Right lobe of liver (tissue), 6 donors: Measurements from ENCODE around the gene PEX1. TPM values are rescaled to one million over a fixed set of nuclear protein-coding genes. Genes with fewer than 3 reads are reported as not detected.
A peak's percentile ranks its signal among the peaks of the same experiment; 100 is the strongest.

Source experiments
- ATAC-seq, 4 donors: fragments of 200-7000 bp; cut with Tn5 transposase; one replicate each; pipeline ENCODE4 v1.9.1; 2020; ENCODE audit warnings: mild to moderate bottlenecking in 4 of 4, moderate library complexity in 4 of 4
- DNase-seq, 3 donors: peaks; one replicate each; pipeline ENCODE4 v3.0.0-alpha.2; 2020
- H3K27ac ChIP-seq, 3 donors: fragments of 200-600 bp; one replicate each; pipeline ENCODE4 v1.8.0; 2022
- H3K27me3 ChIP-seq, 2 donors: fragments of 200-600 bp; one replicate each; pipeline ENCODE4 v1.8.0; 2022
- H3K36me3 ChIP-seq, 4 donors: fragments of 200-600 bp; sonication (generic) in 1 of 4; one replicate each; pipeline versions ENCODE4 v1.5.1 to v1.8.0; 2017 to 2022; ENCODE audit warnings: control low read depth in 1 of 4
- H3K4me1 ChIP-seq, 4 donors: fragments of 200-600 bp; sonication (generic) in 1 of 4; one replicate each; pipeline versions ENCODE4 v1.5.1 to v1.8.0; 2017 to 2022; ENCODE audit warnings: control low read depth in 1 of 4
- H3K4me3 ChIP-seq, 3 donors: fragments of 200-600 bp; one replicate each; pipeline ENCODE4 v1.8.0; 2022
- H3K9me3 ChIP-seq, 4 donors: fragments of 200-600 bp; sonication (generic) in 1 of 4; one replicate each; pipeline versions ENCODE4 v1.5.1 to v1.8.0; 2017 to 2022; ENCODE audit warnings: control low read depth in 1 of 4
- POLR2A ChIP-seq: fragments of 450-650 bp; IDR thresholded peaks from one replicate; pipeline ENCODE4 v1.6.1; 2017; ENCODE audit warnings: antibody characterized with exemption, mild to moderate bottlenecking
- WGBS: methylation state at CpG from one replicate; pipeline ENCODE4 v1.1.6; 2018; ENCODE audit warnings: low coverage, low lambda C conversion rate; ENCODE audit not compliant: insufficient coverage; ENCODE audit errors: missing lambda C conversion rate; 5-methylcytosine and 5-hydroxymethylcytosine counted together
- intact Hi-C, 2 donors: fragments of 100-400 bp; cut with DNase I; formaldehyde crosslinking; loops; one replicate each; pipeline versions ENCODE4 v1.11.2 to v1.14.1; 2022
- total RNA-seq, 6 experiments: library from RNA; depleted of rRNA in 2 of 6; stranded (reverse); fragments of >200 nt in 2 of 6; fragmentation: NEBNext Ultra II Directional in 3 of 6; extraction: Animal tissue kit (Norgen Biotek cat#: 25700) in 3 of 6; gene quantifications; one replicate each; pipeline versions ENCODE4 v1.1.0 to v1.2.4, GENCODE V29; 2016 to 2023
- TF ChIP-seq, protein P1 (sequence below), 4 donors: fragments of 200-600 bp in 3 of 4; fragments of 450-650 bp in 1 of 4; IDR thresholded peaks; one replicate each; pipeline versions ENCODE4 v1.5.1 to v1.8.0; 2016 to 2022; ENCODE audit warnings: antibody characterized with exemption in 4 of 4, mild to moderate bottlenecking in 2 of 4
- donor health status: DM: no; HTN: yes; CAD: no.
- donor health status: DM: no; HTN: no; CAD: no.
- donor health status: DM: no; HTN: no; CAD: no.
- donor health status: DM: no; HTN: yes; CAD: no.
- donor health status: DM: no; HTN: yes; CAD: no.

PEX1 gene
- total RNA-seq, 6 experiments from 2014 or later = 10.0 to 12.0 (median 10.8) TPM

- Histone ChIP-seq H3K9me3 (no peaks in the 10 kb centered on the region), H3K27me3 (no peaks in the 10 kb centered on the region), H3K4me1 (peaks cover 0 to 6% (median 0%) of the 10 kb centered on the region in 4 donors), H3K27ac (no peak overlapping the region), H3K4me3 (no peak overlapping the region), H3K36me3 (peaks cover 2 to 52% (median 9%) of the 10 kb centered on the region in 4 donors)
- TF ChIP-seq, protein P1, sequence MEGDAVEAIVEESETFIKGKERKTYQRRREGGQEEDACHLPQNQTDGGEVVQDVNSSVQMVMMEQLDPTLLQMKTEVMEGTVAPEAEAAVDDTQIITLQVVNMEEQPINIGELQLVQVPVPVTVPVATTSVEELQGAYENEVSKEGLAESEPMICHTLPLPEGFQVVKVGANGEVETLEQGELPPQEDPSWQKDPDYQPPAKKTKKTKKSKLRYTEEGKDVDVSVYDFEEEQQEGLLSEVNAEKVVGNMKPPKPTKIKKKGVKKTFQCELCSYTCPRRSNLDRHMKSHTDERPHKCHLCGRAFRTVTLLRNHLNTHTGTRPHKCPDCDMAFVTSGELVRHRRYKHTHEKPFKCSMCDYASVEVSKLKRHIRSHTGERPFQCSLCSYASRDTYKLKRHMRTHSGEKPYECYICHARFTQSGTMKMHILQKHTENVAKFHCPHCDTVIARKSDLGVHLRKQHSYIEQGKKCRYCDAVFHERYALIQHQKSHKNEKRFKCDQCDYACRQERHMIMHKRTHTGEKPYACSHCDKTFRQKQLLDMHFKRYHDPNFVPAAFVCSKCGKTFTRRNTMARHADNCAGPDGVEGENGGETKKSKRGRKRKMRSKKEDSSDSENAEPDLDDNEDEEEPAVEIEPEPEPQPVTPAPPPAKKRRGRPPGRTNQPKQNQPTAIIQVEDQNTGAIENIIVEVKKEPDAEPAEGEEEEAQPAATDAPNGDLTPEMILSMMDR (IDR thresholded peaks at IDR 0.05) = no peak
- TF ChIP-seq POLR2A = no peak
- intact Hi-C loops = no loop called here
- DNase-seq (no peak), ATAC-seq (no peak)
- WGBS = 65% methylated on average over 2 of the region's 2 CpGs
These were observed 35.0 kb upstream of the PEX1 start for GRCh38 chr7:92563345-92563744.

DNA sequence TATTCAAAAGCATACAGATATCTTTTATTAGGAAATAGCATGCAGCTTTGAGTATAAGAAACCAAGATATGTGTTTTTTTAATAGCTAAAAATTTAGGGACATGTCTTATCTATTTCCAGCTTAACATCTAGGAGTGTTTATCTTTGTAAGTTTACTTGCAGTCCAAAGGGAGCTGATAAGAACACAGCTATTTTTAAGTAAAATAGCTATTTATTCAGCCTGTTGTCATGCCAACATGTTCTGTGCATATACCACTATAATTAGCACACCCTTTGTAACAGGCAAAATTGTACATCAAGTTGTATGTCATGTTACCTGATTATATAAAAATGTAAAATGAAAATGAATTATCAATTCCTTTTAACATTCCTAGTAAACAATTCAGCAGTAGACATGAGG lies 32.3 kb upstream of the PEX1 start:
- peaks cover 0 to 6% (median 0%) of the 10 kb centered on the region in 4 donors for H3K4me1 ChIP-seq
- peaks cover 0 to 35% (median 4%) of the 10 kb centered on the region in 4 donors for H3K36me3 ChIP-seq
- ATAC-seq = peak in 3 of 4 donors; percentile 22 to 58 (median 36)
- no peak overlapping the region for H3K4me3 ChIP-seq
- intact Hi-C loops = no loop called here
- DNase-seq = no peak
- no peak overlapping the region for H3K27ac ChIP-seq
- TF ChIP-seq, protein P1 (IDR thresholded peaks at IDR 0.05) = no peak
- TF ChIP-seq POLR2A = no peak
- no peaks in the 10 kb centered on the region for H3K9me3 ChIP-seq
- H3K27me3 ChIP-seq = no peaks in the 10 kb centered on the region

GRCh38 chr7:92557808-92558362 lies 29.6 kb upstream of the PEX1 start:
- no peak for TF ChIP-seq POLR2A
- TF ChIP-seq, protein P1 (IDR thresholded peaks at IDR 0.05) = no peak
- Histone ChIP-seq H3K4me3 (no peak overlapping the region), H3K4me1 (peaks cover 0 to 6% (median 0%) of the 10 kb centered on the region in 4 donors), H3K9me3 (no peaks in the 10 kb centered on the region), H3K27me3 (no peaks in the 10 kb centered on the region), H3K36me3 (peaks cover 0 to 21% (median 2%) of the 10 kb centered on the region in 4 donors), H3K27ac (no peak overlapping the region)
- no peak for ATAC-seq
- no peak for DNase-seq
- WGBS = 92% methylated on average over 6 of the region's 7 CpGs
- intact Hi-C loops = no loop called here

DNA sequence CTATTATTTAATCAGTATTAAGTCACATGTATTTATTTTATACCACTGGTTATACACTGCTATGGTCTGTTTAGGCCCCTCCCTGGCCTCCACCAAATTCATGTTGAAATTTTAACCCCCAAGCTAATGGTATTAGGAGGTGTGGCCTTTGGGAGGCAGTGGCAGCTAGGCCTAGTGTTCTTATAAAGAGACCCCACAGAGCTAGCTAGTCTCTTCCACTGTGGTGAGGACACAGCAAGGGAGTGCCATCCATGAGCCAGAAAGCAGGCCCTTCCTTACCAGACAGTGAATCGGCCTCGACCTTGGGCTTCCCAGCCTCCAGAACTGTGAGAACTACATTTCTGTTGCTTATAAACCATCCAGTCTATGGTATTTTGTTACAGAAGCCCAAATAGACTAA lies 28.9 kb upstream of the PEX1 start:
- Histone ChIP-seq H3K36me3 (peaks cover 0 to 17% (median 2%) of the 10 kb centered on the region in 4 donors), H3K9me3 (no peaks in the 10 kb centered on the region), H3K4me1 (peaks cover 0 to 6% (median 0%) of the 10 kb centered on the region in 4 donors), H3K4me3 (no peak overlapping the region), H3K27me3 (no peaks in the 10 kb centered on the region), H3K27ac (no peak overlapping the region)
- DNase-seq (no peak), ATAC-seq (peak in 2 of 4 donors; percentile 19 to 21)
- TF ChIP-seq, protein P1 (IDR thresholded peaks at IDR 0.05) = no peak
- TF ChIP-seq POLR2A = no peak
- no CpG with 5 or more reads among the region's 2 CpGs for WGBS
- intact Hi-C loops = no loop called here
